ENCODE measurements around the gene ANP32B. TPM values are rescaled to one million over a fixed set of nuclear protein-coding genes. Genes with fewer than 3 reads are reported as not detected.
"Not testable (repeated sequence)": the region's sequence is repeated elsewhere in the genome, so short reads cannot be mapped to it uniquely, and the experiment has no call there.

Gene ANP32B
- total RNA-seq, 1 donor from 2014 or later = 18.8 TPM

DNA sequence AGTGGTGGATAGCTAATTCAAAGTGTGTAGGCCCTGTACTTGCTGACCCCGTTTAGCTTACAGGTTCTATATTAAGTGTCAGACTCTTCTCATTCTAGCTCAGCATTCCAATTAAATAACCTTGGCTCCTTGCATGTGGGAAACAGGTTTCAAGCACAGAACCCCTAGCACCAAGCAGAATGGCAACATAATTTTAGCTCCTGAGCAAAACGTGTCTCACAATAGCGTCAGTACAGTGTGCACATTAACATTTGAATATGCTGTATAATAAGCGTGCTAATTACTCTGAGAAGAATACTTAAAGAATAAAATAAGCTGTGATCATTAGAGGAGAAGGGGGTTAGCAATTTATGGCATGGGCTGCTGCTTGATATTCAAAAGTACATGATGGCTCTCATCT lies 21.0 kb upstream of the ANP32B start:
- Histone ChIP-seq H3K4me3 (ENCODE audit: low read length in 3 of 3) (no peak overlapping the region), H3K9ac (ENCODE audit: low read depth in 1 of 3, low read length in 3 of 3) (peak overlapping the region in 1 of 3 donors; percentile 33), H3K27me3 (ENCODE audit: control insufficient read depth in 3 of 3, insufficient read depth in 3 of 3, low read length in 3 of 3) (peaks cover 0 to 3% (median 0%) of the 10 kb centered on the region in 3 donors), H3K27ac (ENCODE audit: low read depth, low read length) (no peak overlapping the region), H3K4me1 (ENCODE audit: control insufficient read depth in 3 of 3, insufficient read depth in 3 of 3, low read length in 3 of 3) (peaks cover 0 to 9% (median 6%) of the 10 kb centered on the region in 3 donors), H3K36me3 (ENCODE audit: control insufficient read depth in 3 of 3, insufficient read depth in 3 of 3, low read length in 3 of 3) (no peaks in the 10 kb centered on the region), H3K9me3 (ENCODE audit: control insufficient read depth in 3 of 3, low read length in 3 of 3) (no peaks in the 10 kb centered on the region)

DNA sequence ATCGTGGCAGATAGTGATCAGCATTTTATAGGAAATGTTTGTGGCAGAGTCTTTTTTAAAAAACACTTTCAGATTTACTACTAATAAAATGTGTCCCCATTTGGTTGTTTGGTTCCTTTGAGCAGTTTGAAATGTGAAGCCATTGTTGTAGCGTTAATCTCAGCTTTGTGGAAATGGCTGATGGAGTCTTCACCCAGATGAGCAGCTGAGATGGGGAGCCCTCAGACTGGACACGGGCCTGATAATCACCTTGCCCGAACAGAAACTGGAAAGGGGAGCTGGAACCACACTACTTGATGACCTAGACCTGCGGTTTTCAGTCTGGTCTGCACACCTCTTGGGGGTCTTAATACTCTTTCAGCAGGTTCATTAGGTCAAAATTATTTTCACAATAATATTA lies 20.6 kb upstream of the ANP32B start:
- no peak overlapping the region for H3K4me3 ChIP-seq (ENCODE audit: low read length in 3 of 3)
- H3K9ac ChIP-seq (ENCODE audit: low read depth in 1 of 3, low read length in 3 of 3) = no peak overlapping the region
- peaks cover 0 to 3% (median 0%) of the 10 kb centered on the region in 3 donors for H3K27me3 ChIP-seq (ENCODE audit: control insufficient read depth in 3 of 3, insufficient read depth in 3 of 3, low read length in 3 of 3)
- no peaks in the 10 kb centered on the region for H3K36me3 ChIP-seq (ENCODE audit: control insufficient read depth in 3 of 3, insufficient read depth in 3 of 3, low read length in 3 of 3)
- H3K4me1 ChIP-seq (ENCODE audit: control insufficient read depth in 3 of 3, insufficient read depth in 3 of 3, low read length in 3 of 3) = peaks cover 0 to 9% (median 6%) of the 10 kb centered on the region in 3 donors
- H3K27ac ChIP-seq (ENCODE audit: low read depth, low read length) = no peak overlapping the region
- no peaks in the 10 kb centered on the region for H3K9me3 ChIP-seq (ENCODE audit: control insufficient read depth in 3 of 3, low read length in 3 of 3)

DNA sequence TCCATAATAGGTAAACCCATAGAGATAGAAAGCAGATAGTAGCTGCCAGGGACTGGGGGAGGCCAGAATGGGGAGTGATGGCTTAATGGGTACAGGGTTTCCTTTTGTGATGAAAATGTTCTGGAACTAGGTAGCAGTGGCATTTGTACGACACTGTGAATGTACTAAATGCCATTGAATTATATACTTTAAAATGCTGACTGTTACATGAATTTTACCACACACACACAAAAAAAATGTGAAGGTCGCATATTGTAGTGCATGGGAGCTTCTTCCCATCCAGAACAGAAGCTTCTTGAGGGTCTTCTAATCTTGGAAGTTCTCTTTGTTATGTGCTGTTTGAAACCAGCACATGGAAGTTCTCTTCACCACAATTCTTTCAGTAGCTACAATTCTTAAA lies 19.9 kb upstream of the ANP32B start:
- Histone ChIP-seq H3K36me3 (ENCODE audit: control insufficient read depth in 3 of 3, insufficient read depth in 3 of 3, low read length in 3 of 3) (no peaks in the 10 kb centered on the region), H3K4me1 (ENCODE audit: control insufficient read depth in 3 of 3, insufficient read depth in 3 of 3, low read length in 3 of 3) (peaks cover 0 to 9% (median 6%) of the 10 kb centered on the region in 3 donors), H3K4me3 (ENCODE audit: low read length in 3 of 3) (no peak overlapping the region), H3K27ac (ENCODE audit: low read depth, low read length) (no peak overlapping the region), H3K27me3 (ENCODE audit: control insufficient read depth in 3 of 3, insufficient read depth in 3 of 3, low read length in 3 of 3) (peaks cover 0 to 3% (median 0%) of the 10 kb centered on the region in 3 donors), H3K9me3 (ENCODE audit: control insufficient read depth in 3 of 3, low read length in 3 of 3) (no peaks in the 10 kb centered on the region), H3K9ac (ENCODE audit: low read depth in 1 of 3, low read length in 3 of 3) (no peak overlapping the region)

DNA sequence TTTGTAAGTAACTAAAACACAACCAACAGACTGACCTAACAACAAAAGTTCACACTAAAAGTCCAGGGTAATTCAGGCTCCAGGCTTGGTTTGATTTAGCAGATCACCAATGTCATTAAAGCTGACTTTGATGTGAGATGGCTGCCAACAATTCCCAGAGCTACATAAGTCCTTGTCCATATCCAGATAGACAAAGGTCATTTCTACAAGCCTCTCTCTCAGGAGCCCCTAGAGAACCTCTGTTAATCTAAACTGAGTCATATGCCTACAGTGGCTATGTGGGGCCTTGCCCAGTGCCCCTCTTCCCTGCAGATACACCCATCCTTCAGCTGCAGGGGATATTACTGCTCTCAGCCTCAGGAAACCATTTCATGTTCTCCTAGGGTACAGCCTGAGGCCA lies 18.2 kb upstream of the ANP32B start:
- no peak overlapping the region for H3K4me3 ChIP-seq (ENCODE audit: low read length in 3 of 3)
- peaks cover 0 to 3% (median 0%) of the 10 kb centered on the region in 3 donors for H3K27me3 ChIP-seq (ENCODE audit: control insufficient read depth in 3 of 3, insufficient read depth in 3 of 3, low read length in 3 of 3)
- no peak overlapping the region for H3K27ac ChIP-seq (ENCODE audit: low read depth, low read length)
- H3K9me3 ChIP-seq (ENCODE audit: control insufficient read depth in 3 of 3, low read length in 3 of 3) = no peaks in the 10 kb centered on the region
- no peaks in the 10 kb centered on the region for H3K36me3 ChIP-seq (ENCODE audit: control insufficient read depth in 3 of 3, insufficient read depth in 3 of 3, low read length in 3 of 3)
- peaks cover 0 to 9% (median 6%) of the 10 kb centered on the region in 3 donors for H3K4me1 ChIP-seq (ENCODE audit: control insufficient read depth in 3 of 3, insufficient read depth in 3 of 3, low read length in 3 of 3)
- no peak overlapping the region for H3K9ac ChIP-seq (ENCODE audit: low read depth in 1 of 3, low read length in 3 of 3)

DNA sequence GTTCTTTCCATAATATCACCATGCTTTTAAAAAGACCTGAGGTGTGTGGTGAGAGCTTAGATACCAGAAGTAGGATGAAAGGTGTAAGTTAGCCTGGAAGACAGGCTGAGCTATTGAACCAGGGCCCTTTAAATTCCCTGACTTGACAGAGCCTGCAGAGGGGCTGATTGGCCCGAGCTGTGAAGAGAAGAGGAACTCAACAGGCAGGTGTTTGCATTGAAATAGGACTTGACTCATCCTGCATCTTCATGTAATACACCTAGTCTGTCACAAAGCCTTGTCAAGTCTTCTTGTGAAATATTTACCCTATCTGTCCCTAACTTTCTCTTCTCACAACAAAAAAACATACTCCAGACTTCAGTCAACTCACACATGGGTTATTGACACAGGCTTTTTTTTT lies 16.6 kb upstream of the ANP32B start:
- Histone ChIP-seq H3K27ac (ENCODE audit: low read depth, low read length) (no peak overlapping the region), H3K27me3 (ENCODE audit: control insufficient read depth in 3 of 3, insufficient read depth in 3 of 3, low read length in 3 of 3) (peaks cover 0 to 3% (median 0%) of the 10 kb centered on the region in 3 donors), H3K36me3 (ENCODE audit: control insufficient read depth in 3 of 3, insufficient read depth in 3 of 3, low read length in 3 of 3) (no peaks in the 10 kb centered on the region), H3K9ac (ENCODE audit: low read depth in 1 of 3, low read length in 3 of 3) (no peak overlapping the region), H3K4me3 (ENCODE audit: low read length in 3 of 3) (no peak overlapping the region), H3K9me3 (ENCODE audit: control insufficient read depth in 3 of 3, low read length in 3 of 3) (no peaks in the 10 kb centered on the region), H3K4me1 (ENCODE audit: control insufficient read depth in 3 of 3, insufficient read depth in 3 of 3, low read length in 3 of 3) (peaks cover 0 to 9% (median 6%) of the 10 kb centered on the region in 3 donors)

DNA sequence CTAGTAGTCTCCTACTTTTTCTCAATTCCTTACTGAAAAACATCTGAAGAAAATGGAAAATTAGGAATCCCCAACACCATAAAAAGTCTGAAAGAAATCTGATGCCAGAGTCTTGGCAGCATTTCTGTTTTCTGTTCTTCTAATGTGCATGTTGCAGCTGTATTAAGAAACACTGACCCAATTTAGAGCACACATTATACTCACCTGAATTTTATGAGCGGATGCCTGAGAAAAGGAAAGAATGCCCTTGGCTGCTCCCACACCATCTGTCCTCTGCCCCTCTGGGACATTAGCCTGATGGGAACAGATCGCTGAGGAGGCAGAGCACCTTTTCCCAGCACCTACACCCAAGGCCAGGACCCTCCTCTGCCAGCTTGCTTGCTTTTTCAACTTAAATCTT lies 14.1 kb upstream of the ANP32B start:
- H3K4me1 ChIP-seq (ENCODE audit: control insufficient read depth in 3 of 3, insufficient read depth in 3 of 3, low read length in 3 of 3) = no peaks in the 10 kb centered on the region
- H3K4me3 ChIP-seq (ENCODE audit: low read length in 3 of 3) = no peak overlapping the region
- peaks cover 0 to 5% (median 3%) of the 10 kb centered on the region in 3 donors for H3K27me3 ChIP-seq (ENCODE audit: control insufficient read depth in 3 of 3, insufficient read depth in 3 of 3, low read length in 3 of 3)
- no peaks in the 10 kb centered on the region for H3K36me3 ChIP-seq (ENCODE audit: control insufficient read depth in 3 of 3, insufficient read depth in 3 of 3, low read length in 3 of 3)
- no peak overlapping the region for H3K9ac ChIP-seq (ENCODE audit: low read depth in 1 of 3, low read length in 3 of 3)
- no peak overlapping the region for H3K27ac ChIP-seq (ENCODE audit: low read depth, low read length)
- no peaks in the 10 kb centered on the region for H3K9me3 ChIP-seq (ENCODE audit: control insufficient read depth in 3 of 3, low read length in 3 of 3)

DNA sequence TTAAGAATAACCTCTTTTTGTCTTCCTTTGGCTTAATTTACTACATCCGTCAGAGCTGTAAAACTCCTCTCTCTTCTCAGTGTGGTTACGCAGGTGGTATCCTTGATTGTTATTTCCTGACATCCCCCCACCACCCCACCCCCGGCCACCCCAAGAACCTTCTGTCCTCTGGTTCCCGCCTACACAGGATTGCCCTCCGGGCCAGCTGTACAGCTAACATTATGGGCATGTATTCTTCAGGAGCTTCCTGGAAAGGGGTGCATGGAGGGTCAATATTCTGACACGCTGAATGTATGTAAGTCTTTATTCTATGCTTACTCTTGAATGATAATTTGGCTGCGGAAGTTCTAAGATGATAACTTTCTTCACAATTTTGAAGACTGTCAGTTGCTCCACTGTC lies 13.0 kb upstream of the ANP32B start:
- Histone ChIP-seq H3K9ac (ENCODE audit: low read depth in 1 of 3, low read length in 3 of 3) (no peak overlapping the region), H3K4me3 (ENCODE audit: low read length in 3 of 3) (no peak overlapping the region), H3K36me3 (ENCODE audit: control insufficient read depth in 3 of 3, insufficient read depth in 3 of 3, low read length in 3 of 3) (no peaks in the 10 kb centered on the region), H3K27ac (ENCODE audit: low read depth, low read length) (no peak overlapping the region), H3K9me3 (ENCODE audit: control insufficient read depth in 3 of 3, low read length in 3 of 3) (no peaks in the 10 kb centered on the region), H3K27me3 (ENCODE audit: control insufficient read depth in 3 of 3, insufficient read depth in 3 of 3, low read length in 3 of 3) (peaks cover 0 to 5% (median 2%) of the 10 kb centered on the region in 3 donors), H3K4me1 (ENCODE audit: control insufficient read depth in 3 of 3, insufficient read depth in 3 of 3, low read length in 3 of 3) (no peaks in the 10 kb centered on the region)

DNA sequence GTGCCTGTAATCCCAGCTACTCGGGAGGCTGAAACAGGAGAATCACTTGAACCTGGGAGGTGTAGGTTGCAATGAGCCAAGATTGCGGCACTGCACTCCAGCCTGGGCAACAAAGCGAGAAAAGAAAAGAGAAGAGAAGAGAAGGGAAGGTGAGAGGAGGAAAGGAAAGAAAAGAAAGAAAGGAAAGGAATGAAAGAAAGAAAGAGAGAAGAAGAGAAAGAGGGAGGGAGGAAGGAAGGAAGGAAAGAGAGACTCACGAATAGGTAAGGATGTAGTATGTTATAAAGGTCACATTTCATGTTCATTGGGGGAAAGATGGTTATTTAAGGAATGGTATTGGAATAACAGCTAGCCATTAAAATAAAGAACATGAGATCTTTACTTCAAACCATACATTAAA lies 10.4 kb upstream of the ANP32B start:
- Histone ChIP-seq H3K27me3 (ENCODE audit: control insufficient read depth in 3 of 3, insufficient read depth in 3 of 3, low read length in 3 of 3) (peaks cover 0 to 5% (median 0%) of the 10 kb centered on the region in 3 donors), H3K9me3 (ENCODE audit: control insufficient read depth in 3 of 3, low read length in 3 of 3) (no peaks in the 10 kb centered on the region), H3K4me1 (ENCODE audit: control insufficient read depth in 3 of 3, insufficient read depth in 3 of 3, low read length in 3 of 3) (no peaks in the 10 kb centered on the region), H3K9ac (ENCODE audit: low read depth in 1 of 3, low read length in 3 of 3) (no peak overlapping the region), H3K4me3 (ENCODE audit: low read length in 3 of 3) (no peak overlapping the region), H3K27ac (ENCODE audit: low read depth, low read length) (no peak overlapping the region), H3K36me3 (ENCODE audit: control insufficient read depth in 3 of 3, insufficient read depth in 3 of 3, low read length in 3 of 3) (no peaks in the 10 kb centered on the region)

DNA sequence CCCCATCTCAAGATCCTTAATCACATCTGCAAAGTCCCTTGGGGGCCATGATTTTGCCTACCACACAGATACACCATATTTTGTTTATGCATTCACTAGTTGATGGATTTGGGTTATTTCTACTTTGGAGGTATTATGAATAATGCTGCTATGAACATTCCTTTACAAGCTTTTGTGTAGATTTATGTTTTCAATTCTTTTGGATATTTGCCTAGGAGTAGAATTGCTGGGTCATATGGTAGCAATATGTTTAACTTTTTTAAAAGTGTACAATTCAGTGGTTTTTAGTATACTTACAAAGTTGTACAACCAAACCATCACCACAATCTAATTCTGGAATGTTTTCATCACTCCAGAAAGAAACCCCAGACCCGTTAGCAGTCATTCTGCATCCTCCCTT lies 7.8 kb upstream of the ANP32B start:
- Histone ChIP-seq H3K4me1 (ENCODE audit: control insufficient read depth in 3 of 3, insufficient read depth in 3 of 3, low read length in 3 of 3) (peaks cover 0 to 2% (median 2%) of the 10 kb centered on the region in 3 donors), H3K4me3 (ENCODE audit: low read length in 3 of 3) (no peak overlapping the region), H3K36me3 (ENCODE audit: control insufficient read depth in 3 of 3, insufficient read depth in 3 of 3, low read length in 3 of 3) (no peaks in the 10 kb centered on the region), H3K27ac (ENCODE audit: low read depth, low read length) (no peak overlapping the region), H3K9me3 (ENCODE audit: control insufficient read depth in 3 of 3, low read length in 3 of 3) (no peaks in the 10 kb centered on the region), H3K27me3 (ENCODE audit: control insufficient read depth in 3 of 3, insufficient read depth in 3 of 3, low read length in 3 of 3) (peaks cover 0 to 5% (median 0%) of the 10 kb centered on the region in 3 donors), H3K9ac (ENCODE audit: low read depth in 1 of 3, low read length in 3 of 3) (no peak overlapping the region)

DNA sequence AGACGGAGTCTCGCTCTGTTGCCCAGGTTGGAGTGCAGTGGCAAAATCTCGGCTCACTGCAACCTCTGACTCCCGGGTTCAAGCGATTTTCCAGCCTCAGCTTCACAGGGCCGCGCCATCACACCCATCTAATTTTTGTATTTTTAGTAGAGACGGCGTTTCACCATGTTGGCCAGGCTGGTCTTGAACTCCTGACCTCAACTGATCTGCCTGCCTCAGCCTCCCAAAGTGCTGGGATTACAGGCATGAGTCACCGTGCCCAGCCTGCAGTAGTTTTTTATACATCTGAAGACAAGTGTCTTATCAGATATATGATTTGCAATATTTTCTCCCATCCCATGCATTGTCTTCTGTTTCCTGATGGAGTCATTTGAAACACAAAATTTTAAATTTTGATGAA lies 6.5 kb upstream of the ANP32B start:
- not testable (repeated sequence) for H3K27ac ChIP-seq (ENCODE audit: low read depth, low read length); H3K36me3 ChIP-seq (ENCODE audit: control insufficient read depth in 3 of 3, insufficient read depth in 3 of 3, low read length in 3 of 3)
- peaks cover 5 to 15% (median 13%) of the 10 kb centered on the region in 3 donors for H3K4me1 ChIP-seq (ENCODE audit: control insufficient read depth in 3 of 3, insufficient read depth in 3 of 3, low read length in 3 of 3)

More for the DNA sequence above, 6.5 kb upstream of the ANP32B start:
- not testable (repeated sequence) for H3K9me3 ChIP-seq (ENCODE audit: control insufficient read depth in 3 of 3, low read length in 3 of 3); H3K9ac ChIP-seq (ENCODE audit: low read depth in 1 of 3, low read length in 3 of 3); H3K4me3 ChIP-seq (ENCODE audit: low read length in 3 of 3); H3K27me3 ChIP-seq (ENCODE audit: control insufficient read depth in 3 of 3, insufficient read depth in 3 of 3, low read length in 3 of 3)
